Neural cell (in vitro differentiated cells): ENCODE results near the gene PTX4. TPM values are rescaled to one million over a fixed set of nuclear protein-coding genes. Genes with fewer than 3 reads are reported as not detected.

Experiments used
- H2AFZ ChIP-seq: fragments of 200-600, 300-800 bp; sonication (generic), shearing (Covaris generic); 2 replicates; pipeline ENCODE4 v1.6.0; 2014; ENCODE audit warnings: low read depth, mild to moderate bottlenecking, antibody characterized with exemption, low read length, moderate library complexity
- H3F3A ChIP-seq: fragments of 200-600 bp; shearing (Covaris generic); 2 replicates; pipeline ENCODE4 v1.6.1; 2016; ENCODE audit warnings: mild to moderate bottlenecking, moderate library complexity, mixed read lengths, antibody characterized with exemption, low read length; ENCODE audit not compliant: insufficient read depth, poor library complexity, severe bottlenecking
- H3K27ac ChIP-seq: fragments of 200-600, 300-800 bp; sonication (generic), shearing (Covaris generic); 2 replicates; pipeline ENCODE4 v1.5.1; 2014; ENCODE audit warnings: mild to moderate bottlenecking, low read length, moderate library complexity
- H3K27me3 ChIP-seq: fragments of 300-800, 200-600 bp; sonication (generic), shearing (Covaris generic); 2 replicates; pipeline ENCODE4 v1.6.0; 2014; ENCODE audit warnings: mild to moderate bottlenecking, low read depth, low read length, moderate library complexity; ENCODE audit not compliant: insufficient read depth
- H3K36me3 ChIP-seq: fragments of 300-800, 200-600 bp; sonication (generic), shearing (Covaris generic); 2 replicates; pipeline ENCODE4 v1.5.1; 2014; ENCODE audit warnings: mild to moderate bottlenecking, antibody characterized with exemption, low read length, moderate library complexity; ENCODE audit not compliant: insufficient read depth
- H3K4me2 ChIP-seq: fragments of 300-800, 200-600 bp; sonication (generic), shearing (Covaris generic); 2 replicates; pipeline ENCODE4 v1.6.0; 2014; ENCODE audit warnings: mild to moderate bottlenecking, low read length
- H3K4me3 ChIP-seq: fragments of 300-800, 200-600 bp; sonication (generic), shearing (Covaris generic); 2 replicates; pipeline ENCODE4 v1.5.1; 2014; ENCODE audit warnings: mild to moderate bottlenecking, low read length, moderate library complexity
- H3K79me2 ChIP-seq: fragments of 200-600 bp; shearing (Covaris generic); replicated peaks from 2 replicates; pipeline ENCODE4 v1.6.0; 2014; ENCODE audit warnings: mild to moderate bottlenecking, low read length, moderate library complexity; ENCODE audit not compliant: insufficient read depth
- H3K9ac ChIP-seq: fragments of 300-800, 200-600 bp; sonication (generic), shearing (Covaris generic); 2 replicates; pipeline ENCODE4 v1.6.1; 2016; ENCODE audit warnings: mild to moderate bottlenecking, low read length, mixed read lengths
- H3K9me2 ChIP-seq: fragments of 200-600 bp; shearing (Covaris generic); 2 replicates; pipeline ENCODE4 v1.6.1; 2016; ENCODE audit warnings: mild to moderate bottlenecking, low read length, mixed read lengths; ENCODE audit not compliant: insufficient read depth
- H3K9me3 ChIP-seq: fragments of 200-600, 300-800 bp; sonication (generic), shearing (Covaris generic); 2 replicates; pipeline ENCODE4 v1.6.1; 2016; ENCODE audit warnings: mild to moderate bottlenecking, mixed run types, low read length, moderate library complexity, mixed read lengths
- H4K20me1 ChIP-seq: fragments of 200-600 bp; shearing (Covaris generic); 2 replicates; pipeline ENCODE4 v1.6.1; 2016; ENCODE audit warnings: mild to moderate bottlenecking, mixed run types; ENCODE audit not compliant: insufficient read depth
- EP300 ChIP-seq: fragments of 450-650 bp; conservative IDR thresholded peaks from 2 replicates; pipeline ENCODE4 v1.6.1; 2014; ENCODE audit warnings: antibody characterized with exemption, mild to moderate bottlenecking, moderate library complexity; ENCODE audit not compliant: poor library complexity, severe bottlenecking
- EZH2 ChIP-seq: fragments of 200-600, 300-800 bp; shearing (Covaris generic), sonication (generic); IDR thresholded peaks from 2 replicates; pipeline ENCODE4 v1.6.1; 2014; ENCODE audit warnings: antibody characterized with exemption, low read length, borderline replicate concordance, mild to moderate bottlenecking; ENCODE audit not compliant: insufficient read depth, poor library complexity, severe bottlenecking
- MXI1 ChIP-seq: fragments of 450-650 bp; conservative IDR thresholded peaks from 2 replicates; pipeline ENCODE4 v1.6.1; 2014; ENCODE audit warnings: antibody characterized with exemption, mild to moderate bottlenecking; ENCODE audit not compliant: poor library complexity, severe bottlenecking
- POLR2AphosphoS5 ChIP-seq: IDR thresholded peaks from 2 replicates; pipeline ENCODE4 v1.6.1; 2012
- RAD21 ChIP-seq: fragments of 450-650 bp; conservative IDR thresholded peaks from 2 replicates; pipeline ENCODE4 v1.6.1; 2014; ENCODE audit warnings: antibody characterized with exemption, mild to moderate bottlenecking, moderate library complexity
- SMC3 ChIP-seq: fragments of 450-650 bp; conservative IDR thresholded peaks from 2 replicates; pipeline ENCODE4 v1.6.1; 2014; ENCODE audit warnings: antibody characterized with exemption, mild to moderate bottlenecking, moderate library complexity; ENCODE audit not compliant: poor library complexity
- TAF1 ChIP-seq: IDR thresholded peaks from 2 replicates; pipeline ENCODE4 v1.6.1; 2012; ENCODE audit warnings: low read depth
- polyA plus RNA-seq: library from polyadenylated mRNA; depleted of rRNA; stranded (reverse); fragments of >200 nt; gene quantifications from 2 replicates; pipeline ENCODE4 v1.2.3, GENCODE V29; 2014
- TF ChIP-seq, protein P1 (sequence below): IDR thresholded peaks from 2 replicates; pipeline ENCODE4 v1.6.1; 2012; ENCODE audit warnings: borderline replicate concordance
- TF ChIP-seq, protein P2 (sequence below): fragments of 450-650 bp; IDR thresholded peaks from 2 replicates; pipeline ENCODE4 v1.5.1; 2014; ENCODE audit warnings: antibody characterized with exemption, mild to moderate bottlenecking, moderate library complexity; ENCODE audit not compliant: poor library complexity, severe bottlenecking

The PTX4 gene
- polyA plus RNA-seq, 1 donor from 2014 or later = not detected

GRCh38 chr16:1530883-1531637 is 42.3 kb upstream of the PTX4 start:
- no peak overlapping the region for H3K4me3 ChIP-seq
- H3K27me3 ChIP-seq = no peaks in the 10 kb centered on the region
- no peaks in the 10 kb centered on the region for H4K20me1 ChIP-seq
- H3K27ac ChIP-seq = no peak overlapping the region
- H3K79me2 ChIP-seq = no peaks in the 10 kb centered on the region
- H3F3A ChIP-seq = no peaks in the 10 kb centered on the region
- peaks cover 3% of the 10 kb centered on the region for H3K36me3 ChIP-seq
- H3K4me2 ChIP-seq = no peak overlapping the region
- H3K9ac ChIP-seq = no peak overlapping the region
- no peak for TF ChIP-seq TAF1
- no peak for TF ChIP-seq EZH2
- no peak for TF ChIP-seq POLR2AphosphoS5
- no peak for TF ChIP-seq MXI1
- TF ChIP-seq, protein P1, sequence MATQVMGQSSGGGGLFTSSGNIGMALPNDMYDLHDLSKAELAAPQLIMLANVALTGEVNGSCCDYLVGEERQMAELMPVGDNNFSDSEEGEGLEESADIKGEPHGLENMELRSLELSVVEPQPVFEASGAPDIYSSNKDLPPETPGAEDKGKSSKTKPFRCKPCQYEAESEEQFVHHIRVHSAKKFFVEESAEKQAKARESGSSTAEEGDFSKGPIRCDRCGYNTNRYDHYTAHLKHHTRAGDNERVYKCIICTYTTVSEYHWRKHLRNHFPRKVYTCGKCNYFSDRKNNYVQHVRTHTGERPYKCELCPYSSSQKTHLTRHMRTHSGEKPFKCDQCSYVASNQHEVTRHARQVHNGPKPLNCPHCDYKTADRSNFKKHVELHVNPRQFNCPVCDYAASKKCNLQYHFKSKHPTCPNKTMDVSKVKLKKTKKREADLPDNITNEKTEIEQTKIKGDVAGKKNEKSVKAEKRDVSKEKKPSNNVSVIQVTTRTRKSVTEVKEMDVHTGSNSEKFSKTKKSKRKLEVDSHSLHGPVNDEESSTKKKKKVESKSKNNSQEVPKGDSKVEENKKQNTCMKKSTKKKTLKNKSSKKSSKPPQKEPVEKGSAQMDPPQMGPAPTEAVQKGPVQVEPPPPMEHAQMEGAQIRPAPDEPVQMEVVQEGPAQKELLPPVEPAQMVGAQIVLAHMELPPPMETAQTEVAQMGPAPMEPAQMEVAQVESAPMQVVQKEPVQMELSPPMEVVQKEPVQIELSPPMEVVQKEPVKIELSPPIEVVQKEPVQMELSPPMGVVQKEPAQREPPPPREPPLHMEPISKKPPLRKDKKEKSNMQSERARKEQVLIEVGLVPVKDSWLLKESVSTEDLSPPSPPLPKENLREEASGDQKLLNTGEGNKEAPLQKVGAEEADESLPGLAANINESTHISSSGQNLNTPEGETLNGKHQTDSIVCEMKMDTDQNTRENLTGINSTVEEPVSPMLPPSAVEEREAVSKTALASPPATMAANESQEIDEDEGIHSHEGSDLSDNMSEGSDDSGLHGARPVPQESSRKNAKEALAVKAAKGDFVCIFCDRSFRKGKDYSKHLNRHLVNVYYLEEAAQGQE = no peak
- no peak for TF ChIP-seq EP300
- TF ChIP-seq SMC3 = no peak
- TF ChIP-seq, protein P2, sequence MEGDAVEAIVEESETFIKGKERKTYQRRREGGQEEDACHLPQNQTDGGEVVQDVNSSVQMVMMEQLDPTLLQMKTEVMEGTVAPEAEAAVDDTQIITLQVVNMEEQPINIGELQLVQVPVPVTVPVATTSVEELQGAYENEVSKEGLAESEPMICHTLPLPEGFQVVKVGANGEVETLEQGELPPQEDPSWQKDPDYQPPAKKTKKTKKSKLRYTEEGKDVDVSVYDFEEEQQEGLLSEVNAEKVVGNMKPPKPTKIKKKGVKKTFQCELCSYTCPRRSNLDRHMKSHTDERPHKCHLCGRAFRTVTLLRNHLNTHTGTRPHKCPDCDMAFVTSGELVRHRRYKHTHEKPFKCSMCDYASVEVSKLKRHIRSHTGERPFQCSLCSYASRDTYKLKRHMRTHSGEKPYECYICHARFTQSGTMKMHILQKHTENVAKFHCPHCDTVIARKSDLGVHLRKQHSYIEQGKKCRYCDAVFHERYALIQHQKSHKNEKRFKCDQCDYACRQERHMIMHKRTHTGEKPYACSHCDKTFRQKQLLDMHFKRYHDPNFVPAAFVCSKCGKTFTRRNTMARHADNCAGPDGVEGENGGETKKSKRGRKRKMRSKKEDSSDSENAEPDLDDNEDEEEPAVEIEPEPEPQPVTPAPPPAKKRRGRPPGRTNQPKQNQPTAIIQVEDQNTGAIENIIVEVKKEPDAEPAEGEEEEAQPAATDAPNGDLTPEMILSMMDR = no peak
- TF ChIP-seq RAD21 = no peak
- H3K9me3 ChIP-seq = no peaks in the 10 kb centered on the region
- no peak overlapping the region for H2AFZ ChIP-seq
- no peaks in the 10 kb centered on the region for H3K9me2 ChIP-seq

- Histone ChIP-seq H3K27me3 (no peaks in the 10 kb centered on the region), H3F3A (no peaks in the 10 kb centered on the region), H2AFZ (no peak overlapping the region), H4K20me1 (no peaks in the 10 kb centered on the region), H3K36me3 (peaks cover 3% of the 10 kb centered on the region), H3K9me2 (no peaks in the 10 kb centered on the region), H3K9me3 (no peaks in the 10 kb centered on the region), H3K4me2 (no peak overlapping the region), H3K79me2 (no peaks in the 10 kb centered on the region), H3K27ac (no peak overlapping the region), H3K9ac (no peak overlapping the region), H3K4me3 (no peak overlapping the region)
- no peak for TF ChIP-seq SMC3
- TF ChIP-seq POLR2AphosphoS5 = no peak
- no peak for TF ChIP-seq MXI1
- TF ChIP-seq, protein P1 = no peak
- TF ChIP-seq EZH2 = no peak
- TF ChIP-seq, protein P2 = no peak
- TF ChIP-seq RAD21 = no peak
- TF ChIP-seq EP300 = no peak
- TF ChIP-seq TAF1 = no peak
Observed at GRCh38 chr16:1530349-1530882, 41.7 kb upstream of the PTX4 start.
